ENCODE results near the gene ENDOU. TPM values are rescaled to one million over a fixed set of nuclear protein-coding genes. Genes with fewer than 3 reads are reported as not detected.

Gene ENDOU
- total RNA-seq (2022; extraction: Qiagen RNA extraction; ENCODE audit: low read depth) = not detected in 5 replicates

GRCh38 chr12:47725091-47725772 is at the start of gene ENDOU:
ENDOU (minus strand) TSS chr12:47725490; CDS start chr12:47725413, 77 bp downstream.

GRCh38 chr12:47773062-47773857 is 48.0 kb upstream of the ENDOU start, which contains the start of gene SLC48A1:
SLC48A1 (plus strand) TSS chr12:47773238; CDS start chr12:47773305, 67 bp downstream.

DNA sequence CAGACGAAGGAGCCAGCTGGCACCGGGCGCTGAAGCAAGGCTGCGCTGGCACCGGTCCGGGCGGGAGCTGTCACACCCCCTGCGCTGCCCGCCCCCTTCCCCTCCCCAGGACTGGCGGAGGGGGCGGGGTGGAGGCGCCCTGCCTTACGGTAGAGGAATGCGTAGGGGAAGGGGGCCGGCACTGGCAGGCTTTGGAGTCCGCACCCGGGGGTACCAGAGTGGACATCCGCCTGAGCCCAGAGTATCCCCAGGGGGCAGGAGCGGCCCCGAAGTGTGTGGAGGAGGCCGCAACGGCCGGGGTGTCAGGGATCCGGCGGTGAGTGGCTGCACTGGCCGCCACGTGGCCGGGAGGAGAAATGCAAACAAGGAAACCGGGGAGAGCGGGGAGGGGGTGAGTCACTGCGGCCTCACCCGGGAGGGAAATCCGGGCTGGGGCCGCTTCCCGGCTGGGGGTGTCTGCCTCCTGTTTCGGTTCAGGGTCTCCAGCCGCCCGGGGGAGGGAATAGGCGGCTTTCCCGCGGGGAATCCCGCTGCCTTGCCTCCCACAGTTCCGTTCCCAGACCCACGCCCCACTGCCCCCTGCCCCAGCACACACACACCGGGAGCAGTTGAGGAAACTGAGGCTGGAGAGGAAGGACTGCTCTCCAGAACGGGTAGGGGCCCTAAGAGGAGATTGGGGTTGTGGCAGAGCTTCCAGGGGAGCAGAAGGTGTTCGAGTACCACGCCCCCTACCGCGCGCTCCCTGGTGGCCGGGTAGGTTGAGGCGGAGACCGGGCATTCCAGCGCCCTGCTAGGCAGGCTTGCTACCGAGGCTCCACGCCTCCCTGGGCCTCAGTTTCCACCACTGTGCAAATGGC is 33.8 kb upstream of the ENDOU start, which contains the start of gene RAPGEF3:
TSS of gene RAPGEF3 (minus strand) at position 47 of the 857 bp plus-strand sequence. CDS start 324 bp downstream, outside the sequence.

GRCh38 chr12:47705566-47706425 is 19.5 kb downstream of the ENDOU start, which contains the start of gene RPAP3:
RPAP3 (minus strand) TSS chr12:47706030; CDS start chr12:47702840, 3,190 bp downstream.

Other genes with a start within 250 kb of the ENDOU start
- gene RPAP3, start 19.5 kb downstream of the ENDOU start, total RNA-seq (2022; extraction: Qiagen RNA extraction; ENCODE audit: low read depth) = 35.8 to 46.5 TPM (median 40.8 TPM) in 5 replicates
- gene RAPGEF3, start 33.4 kb upstream of the ENDOU start, total RNA-seq (2022; extraction: Qiagen RNA extraction; ENCODE audit: low read depth) = 0.51 to 1.0 TPM (median 0.81 TPM) in 5 replicates
- gene SLC48A1, start 47.7 kb upstream of the ENDOU start, total RNA-seq (2022; extraction: Qiagen RNA extraction; ENCODE audit: low read depth) = 20.2 to 29.3 TPM (median 26.2 TPM) in 5 replicates
- 51.9 to 68.2 TPM (median 66.4 TPM) in 5 replicates for gene HDAC7, start 94.4 kb upstream of the ENDOU start, total RNA-seq (2022; extraction: Qiagen RNA extraction; ENCODE audit: low read depth)
- 2.8 to 3.8 TPM (median 3.0 TPM) in 5 replicates for gene VDR, start 179.5 kb upstream of the ENDOU start, total RNA-seq (2022; extraction: Qiagen RNA extraction; ENCODE audit: low read depth)
- 119 to 142 TPM (median 124 TPM) in 5 replicates for gene TMEM106C, start 238.1 kb upstream of the ENDOU start, total RNA-seq (2022; extraction: Qiagen RNA extraction; ENCODE audit: low read depth)